GM23248 (cell line): ENCODE measurements around the gene BRD1.

ENCODE experiments used
- EZH2 ChIP-seq: fragments of 200-600 bp; sonication (generic); IDR thresholded peaks from 2 replicates; pipeline ENCODE4 v1.6.1; 2018; ENCODE audit warnings: antibody characterized with exemption, mild to moderate bottlenecking; ENCODE audit not compliant: insufficient read depth, poor library complexity, severe bottlenecking
- EZH2phosphoT487 ChIP-seq: fragments of 200-600 bp; sonication (generic); IDR thresholded peaks from 2 replicates; pipeline ENCODE4 v1.6.1; 2018; ENCODE audit warnings: antibody characterized with exemption, moderate library complexity, mild to moderate bottlenecking, low read depth; ENCODE audit not compliant: insufficient read depth

- no peak for TF ChIP-seq EZH2phosphoT487
- no peak for TF ChIP-seq EZH2
Observed at GRCh38 chr22:49869086-49869830, 41.6 kb upstream of the BRD1 start.
